ENCODE data around the gene KAT6B.

Gene KAT6B

DNA sequence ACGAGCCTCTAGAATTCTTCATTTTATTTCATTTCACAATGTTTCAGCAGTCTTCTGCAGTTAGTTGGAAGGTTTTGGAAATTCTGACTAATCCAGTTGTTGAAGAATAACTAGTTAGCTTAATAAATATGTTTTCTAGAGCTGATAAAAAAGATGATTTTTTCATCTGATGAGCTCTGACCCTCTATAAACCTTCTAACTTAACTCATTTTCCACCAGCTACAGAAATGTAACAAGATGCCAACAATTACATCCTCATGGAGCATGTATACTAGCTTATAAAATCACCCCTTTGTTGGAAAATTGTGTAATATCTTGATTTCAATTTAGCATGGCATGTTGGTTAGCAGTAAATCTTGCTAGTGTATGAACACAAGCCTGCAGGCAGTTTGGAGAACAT, 33.1 kb downstream of the KAT6B start:
- H3K4me2 ChIP-seq (ENCODE audit: low read length) = no peak overlapping the region
- TF ChIP-seq, protein P1, sequence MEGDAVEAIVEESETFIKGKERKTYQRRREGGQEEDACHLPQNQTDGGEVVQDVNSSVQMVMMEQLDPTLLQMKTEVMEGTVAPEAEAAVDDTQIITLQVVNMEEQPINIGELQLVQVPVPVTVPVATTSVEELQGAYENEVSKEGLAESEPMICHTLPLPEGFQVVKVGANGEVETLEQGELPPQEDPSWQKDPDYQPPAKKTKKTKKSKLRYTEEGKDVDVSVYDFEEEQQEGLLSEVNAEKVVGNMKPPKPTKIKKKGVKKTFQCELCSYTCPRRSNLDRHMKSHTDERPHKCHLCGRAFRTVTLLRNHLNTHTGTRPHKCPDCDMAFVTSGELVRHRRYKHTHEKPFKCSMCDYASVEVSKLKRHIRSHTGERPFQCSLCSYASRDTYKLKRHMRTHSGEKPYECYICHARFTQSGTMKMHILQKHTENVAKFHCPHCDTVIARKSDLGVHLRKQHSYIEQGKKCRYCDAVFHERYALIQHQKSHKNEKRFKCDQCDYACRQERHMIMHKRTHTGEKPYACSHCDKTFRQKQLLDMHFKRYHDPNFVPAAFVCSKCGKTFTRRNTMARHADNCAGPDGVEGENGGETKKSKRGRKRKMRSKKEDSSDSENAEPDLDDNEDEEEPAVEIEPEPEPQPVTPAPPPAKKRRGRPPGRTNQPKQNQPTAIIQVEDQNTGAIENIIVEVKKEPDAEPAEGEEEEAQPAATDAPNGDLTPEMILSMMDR (IDR thresholded peaks at IDR 0.05) = no peak
- H3K4me1 ChIP-seq = no peaks in the 10 kb centered on the region
- H3K36me3 ChIP-seq (ENCODE audit: control insufficient read depth, insufficient read depth, low read length) = no peaks in the 10 kb centered on the region
- H3K27ac ChIP-seq = no peak overlapping the region
- no peak overlapping the region for H3K4me3 ChIP-seq (ENCODE audit: low read depth, low read length)
- no peaks in the 10 kb centered on the region for H3K27me3 ChIP-seq (ENCODE audit: control insufficient read depth, insufficient read depth, low read length)
- H3K9me3 ChIP-seq (ENCODE audit: control insufficient read depth, low read length) = no peaks in the 10 kb centered on the region
- H2AFZ ChIP-seq = no peak overlapping the region
- no peak overlapping the region for H3K9ac ChIP-seq
- peaks cover 73% of the 10 kb centered on the region for H3K79me2 ChIP-seq

DNA sequence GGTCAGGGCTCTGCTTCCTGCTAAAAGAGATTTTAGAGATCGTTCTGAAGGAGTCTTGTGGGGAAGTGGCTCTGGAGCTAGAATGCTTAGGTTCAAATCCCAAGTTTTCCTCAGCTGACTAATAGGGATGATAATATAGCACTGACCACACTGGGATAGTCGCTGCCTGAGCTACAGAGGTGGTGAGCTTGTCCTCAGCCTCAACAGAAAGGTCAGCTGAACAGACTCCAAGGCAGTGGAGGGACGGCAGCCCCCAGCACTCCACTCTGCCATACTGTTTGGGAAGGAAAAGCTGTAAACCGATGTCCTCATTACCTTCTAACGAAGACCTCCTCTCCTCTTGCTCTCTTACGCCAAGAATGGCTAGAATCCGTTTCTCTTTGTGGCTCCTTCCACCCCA, 36.2 kb downstream of the KAT6B start:
- Histone ChIP-seq H3K4me3 (ENCODE audit: low read depth, low read length) (no peak overlapping the region), H3K9ac (no peak overlapping the region), H3K4me1 (no peaks in the 10 kb centered on the region)

DNA sequence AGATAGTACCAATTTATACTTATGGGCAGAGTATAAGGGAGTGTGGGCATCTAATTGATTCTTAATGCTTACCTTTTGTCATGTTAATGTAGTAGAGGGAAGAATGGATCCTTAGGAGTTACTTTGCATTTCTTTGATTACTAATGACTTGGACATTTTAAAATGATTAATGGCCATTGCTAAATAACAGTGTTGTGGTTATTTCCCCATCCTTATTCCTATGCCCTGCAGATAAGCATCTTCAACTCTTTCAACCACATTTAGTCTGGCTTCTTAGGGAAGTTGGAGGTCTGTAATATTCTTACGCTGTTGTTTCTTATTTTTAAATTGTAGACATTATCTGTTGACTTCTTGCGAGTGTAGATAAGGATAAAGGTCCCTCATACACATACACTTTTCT, 37.2 kb downstream of the KAT6B start:
- Histone ChIP-seq H3K4me3 (ENCODE audit: low read depth, low read length) (no peak overlapping the region), H3K27ac (no peak overlapping the region)
- TF ChIP-seq, protein P1 (IDR thresholded peaks at IDR 0.05) = no peak

More for the DNA sequence above, 36.2 kb downstream of the KAT6B start:
- Histone ChIP-seq H3K36me3 (ENCODE audit: control insufficient read depth, insufficient read depth, low read length) (no peaks in the 10 kb centered on the region), H3K27me3 (ENCODE audit: control insufficient read depth, insufficient read depth, low read length) (no peaks in the 10 kb centered on the region), H3K4me2 (ENCODE audit: low read length) (no peak overlapping the region), H3K79me2 (peaks cover 57% of the 10 kb centered on the region), H3K27ac (no peak overlapping the region), H2AFZ (no peak overlapping the region), H3K9me3 (ENCODE audit: control insufficient read depth, low read length) (no peaks in the 10 kb centered on the region)
- TF ChIP-seq, protein P1 (IDR thresholded peaks at IDR 0.05) = no peak

DNA sequence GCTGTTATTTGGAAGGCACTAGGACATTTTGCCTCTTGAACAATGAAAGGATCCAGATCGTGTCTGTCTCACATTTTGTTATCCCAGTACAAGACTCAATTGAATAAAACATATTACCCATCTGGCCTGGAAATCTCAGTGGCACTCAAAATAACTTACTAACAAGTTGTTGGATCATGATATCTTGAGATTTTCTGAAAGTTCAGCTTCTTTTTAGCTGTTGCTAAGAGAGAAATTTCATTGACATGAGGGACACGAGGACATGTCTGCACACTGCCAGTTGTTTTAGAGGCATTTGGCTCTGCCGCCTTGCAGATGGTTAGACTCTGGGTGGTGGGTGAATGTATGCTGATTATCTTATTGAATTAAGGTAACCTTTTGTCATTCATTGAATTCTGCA, 41.0 kb downstream of the KAT6B start:
- Histone ChIP-seq H3K4me2 (ENCODE audit: low read length) (peak overlapping the region; percentile 4), H3K27me3 (ENCODE audit: control insufficient read depth, insufficient read depth, low read length) (no peaks in the 10 kb centered on the region), H3K9me3 (ENCODE audit: control insufficient read depth, low read length) (no peaks in the 10 kb centered on the region), H3K4me3 (ENCODE audit: low read depth, low read length) (no peak overlapping the region), H3K9ac (no peak overlapping the region), H2AFZ (no peak overlapping the region), H3K79me2 (peaks cover 60% of the 10 kb centered on the region), H3K4me1 (no peaks in the 10 kb centered on the region), H3K36me3 (ENCODE audit: control insufficient read depth, insufficient read depth, low read length) (no peaks in the 10 kb centered on the region), H3K27ac (no peak overlapping the region)
- TF ChIP-seq, protein P1 (IDR thresholded peaks at IDR 0.05) = no peak

More for the DNA sequence above, 37.2 kb downstream of the KAT6B start:
- no peak overlapping the region for H3K9ac ChIP-seq
- no peak overlapping the region for H3K4me2 ChIP-seq (ENCODE audit: low read length)
- no peaks in the 10 kb centered on the region for H3K4me1 ChIP-seq
- no peaks in the 10 kb centered on the region for H3K36me3 ChIP-seq (ENCODE audit: control insufficient read depth, insufficient read depth, low read length)
- H3K79me2 ChIP-seq = peaks cover 51% of the 10 kb centered on the region
- no peak overlapping the region for H2AFZ ChIP-seq
- no peaks in the 10 kb centered on the region for H3K9me3 ChIP-seq (ENCODE audit: control insufficient read depth, low read length)
- no peaks in the 10 kb centered on the region for H3K27me3 ChIP-seq (ENCODE audit: control insufficient read depth, insufficient read depth, low read length)

DNA sequence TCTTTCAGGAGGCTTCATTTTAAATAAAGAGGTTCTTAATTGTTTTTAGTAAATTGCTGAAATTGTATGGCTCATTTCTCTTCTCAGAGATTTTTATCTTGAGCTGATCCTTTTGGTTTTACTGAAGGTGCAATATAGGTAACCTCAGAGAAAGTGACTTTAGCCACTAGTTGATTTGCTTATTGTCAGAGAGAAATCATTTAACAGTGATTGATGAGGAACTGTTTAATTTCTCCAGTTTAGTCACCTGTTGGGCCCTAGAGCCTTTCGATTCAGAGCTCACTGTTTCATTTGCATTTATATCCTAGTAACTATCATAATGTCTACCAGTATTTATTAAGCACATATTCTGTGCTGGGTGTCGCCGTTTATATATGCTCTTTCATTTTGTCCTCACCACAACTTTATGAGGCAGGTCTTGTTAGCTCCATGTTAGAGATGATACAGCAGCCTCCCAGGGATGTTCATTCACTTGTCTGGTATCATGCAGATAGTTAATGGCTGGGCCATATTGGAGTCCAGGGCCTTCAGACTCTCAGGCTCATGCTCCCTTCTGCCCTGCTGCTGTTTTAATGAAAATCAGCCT, 42.1 kb downstream of the KAT6B start:
- Histone ChIP-seq H3K9ac (no peak overlapping the region), H3K36me3 (ENCODE audit: control insufficient read depth, insufficient read depth, low read length) (no peaks in the 10 kb centered on the region), H3K27ac (no peak overlapping the region), H3K27me3 (ENCODE audit: control insufficient read depth, insufficient read depth, low read length) (no peaks in the 10 kb centered on the region), H3K79me2 (peaks cover 59% of the 10 kb centered on the region), H3K4me3 (ENCODE audit: low read depth, low read length) (no peak overlapping the region), H3K9me3 (ENCODE audit: control insufficient read depth, low read length) (no peaks in the 10 kb centered on the region), H3K4me1 (no peaks in the 10 kb centered on the region), H3K4me2 (ENCODE audit: low read length) (peak overlapping the region; percentile 5), H2AFZ (no peak overlapping the region)
- TF ChIP-seq, protein P1 (IDR thresholded peaks at IDR 0.05) = no peak

Data from parathyroid adenoma (tissue), 2 donors.